Renal pelvis (tissue), 3 donors: Measurements from ENCODE around the gene PMF1. TPM values are rescaled to one million over a fixed set of nuclear protein-coding genes. Genes with fewer than 3 reads are reported as not detected.

Experiments
- polyA plus RNA-seq, 3 donors: library from polyadenylated mRNA; unstranded; fragments of 120-200 nt; gene quantifications; one replicate each; pipeline ENCODE4 v1.2.1, GENCODE V29; 2013; ENCODE audit not compliant: insufficient read length in 3 of 3

PMF1 gene
- polyA plus RNA-seq, 3 donors: 89.6 to 102 (median 99.1) TPM

Other genes starting within 250 kb of the PMF1 start
- 10 to 100 TPM; 77.3 to 79.9 (median 77.7) TPM for gene ARHGEF2, start 234.5 kb upstream of the PMF1 start, polyA plus RNA-seq
- 100 to 1,000 TPM; 354 to 431 (median 363) TPM for gene SSR2, start 192.1 kb upstream of the PMF1 start, polyA plus RNA-seq
- 10 to 100 TPM; 57.5 to 59.6 (median 58.5) TPM for gene UBQLN4, start 159.2 kb upstream of the PMF1 start, polyA plus RNA-seq
- gene LAMTOR2, start 158.2 kb upstream of the PMF1 start, polyA plus RNA-seq: 10 to 100 TPM; 55.9 to 67.2 (median 63.9) TPM
- 10 to 100 TPM; 54.4 to 61.6 (median 55.3) TPM for gene RAB25, start 151.8 kb upstream of the PMF1 start, polyA plus RNA-seq
- 10 to 100 TPM; 43.2 to 53.5 (median 50.1) TPM for gene MEX3A, start 130.5 kb upstream of the PMF1 start, polyA plus RNA-seq
- gene LMNA, start 98.3 kb upstream of the PMF1 start, polyA plus RNA-seq: 100 to 1,000 TPM in 2 of 3 donors, 10 to 100 TPM in 1; 84.6 to 104 (median 103) TPM
- gene SEMA4A, start 59.4 kb upstream of the PMF1 start, polyA plus RNA-seq: 10 to 100 TPM; 21.2 to 27.5 (median 21.3) TPM
- 10 to 100 TPM; 28.4 to 38.0 (median 29.6) TPM for gene SLC25A44, start 18.9 kb upstream of the PMF1 start, polyA plus RNA-seq
- gene BGLAP, start 29.2 kb downstream of the PMF1 start, polyA plus RNA-seq: 1 to 10 TPM; 1.7 to 8.8 (median 8.0) TPM
- 1 to 10 TPM; 5.0 to 7.1 (median 7.1) TPM for gene PAQR6, start 35.0 kb downstream of the PMF1 start, polyA plus RNA-seq
- gene SMG5, start 69.8 kb downstream of the PMF1 start, polyA plus RNA-seq: 10 to 100 TPM; 70.9 to 75.4 (median 72.9) TPM
- gene TMEM79, start 71.3 kb downstream of the PMF1 start, polyA plus RNA-seq: 1 to 10 TPM; 6.9 to 8.4 (median 7.3) TPM
- gene GLMP, start 82.7 kb downstream of the PMF1 start, polyA plus RNA-seq: 10 to 100 TPM; 63.9 to 71.9 (median 66.9) TPM
- gene VHLL, start 86.3 kb downstream of the PMF1 start, polyA plus RNA-seq: not detected
- gene CCT3, start 125.3 kb downstream of the PMF1 start, polyA plus RNA-seq: 100 to 1,000 TPM; 297 to 392 (median 363) TPM
- 1 to 10 TPM in 2 of 3 donors, under 1 TPM in 1; 0.97 to 2.0 (median 1.3) TPM for gene TSACC, start 125.5 kb downstream of the PMF1 start, polyA plus RNA-seq
- gene RHBG, start 156.2 kb downstream of the PMF1 start, polyA plus RNA-seq: 10 to 100 TPM; 13.6 to 26.0 (median 21.5) TPM